ENCODE data around the gene PDE4DIP.
"Not testable (repeated sequence)": the region's sequence is repeated elsewhere in the genome, so short reads cannot be mapped to it uniquely, and the experiment has no call there.

PDE4DIP gene

GRCh38 chr1:148945130-148945529 is 100.9 kb downstream of the PDE4DIP start:
- H3K9ac ChIP-seq (ENCODE audit: low read depth, low read length); H3K4me3 ChIP-seq (ENCODE audit: low read length); H3K36me3 ChIP-seq (ENCODE audit: insufficient read depth, low read depth, low read length); H3K27me3 ChIP-seq (ENCODE audit: insufficient read depth, low read length); H3K9me3 ChIP-seq (ENCODE audit: insufficient read depth, low read depth, low read length); H3K4me1 ChIP-seq (ENCODE audit: insufficient read depth, low read length); H3K27ac ChIP-seq (ENCODE audit: low read length): not testable (repeated sequence)

- not testable (repeated sequence) for H3K9me3 ChIP-seq (ENCODE audit: insufficient read depth, low read depth, low read length); H3K4me3 ChIP-seq (ENCODE audit: low read length); H3K9ac ChIP-seq (ENCODE audit: low read depth, low read length); H3K36me3 ChIP-seq (ENCODE audit: insufficient read depth, low read depth, low read length); H3K27me3 ChIP-seq (ENCODE audit: insufficient read depth, low read length); H3K4me1 ChIP-seq (ENCODE audit: insufficient read depth, low read length); H3K27ac ChIP-seq (ENCODE audit: low read length)
These were observed 104.5 kb downstream of the PDE4DIP start for GRCh38 chr1:148948768-148949167.

- not testable (repeated sequence) for H3K4me1 ChIP-seq (ENCODE audit: insufficient read depth, low read length); H3K36me3 ChIP-seq (ENCODE audit: insufficient read depth, low read depth, low read length); H3K9me3 ChIP-seq (ENCODE audit: insufficient read depth, low read depth, low read length); H3K27ac ChIP-seq (ENCODE audit: low read length); H3K27me3 ChIP-seq (ENCODE audit: insufficient read depth, low read length)
- Histone ChIP-seq H3K9ac (ENCODE audit: low read depth, low read length) (peak overlapping the region; percentile 48; the same call in 1 of the 2 replicates), H3K4me3 (ENCODE audit: low read length) (peak overlapping the region; percentile 64; the same call in 1 of the 2 replicates)
These were observed 107.4 kb downstream of the PDE4DIP start for GRCh38 chr1:148951336-148952227.

GRCh38 chr1:148952253-148952937 is 108.2 kb downstream of the PDE4DIP start:
- not testable (repeated sequence) for H3K9me3 ChIP-seq (ENCODE audit: insufficient read depth, low read depth, low read length); H3K9ac ChIP-seq (ENCODE audit: low read depth, low read length); H3K27ac ChIP-seq (ENCODE audit: low read length); H3K36me3 ChIP-seq (ENCODE audit: insufficient read depth, low read depth, low read length); H3K27me3 ChIP-seq (ENCODE audit: insufficient read depth, low read length); H3K4me1 ChIP-seq (ENCODE audit: insufficient read depth, low read length)
- peak overlapping the region; percentile 76 for H3K4me3 ChIP-seq (ENCODE audit: low read length)

GRCh38 chr1:148952938-148953616 is 108.8 kb downstream of the PDE4DIP start:
- H3K9ac ChIP-seq (ENCODE audit: low read depth, low read length); H3K27ac ChIP-seq (ENCODE audit: low read length); H3K27me3 ChIP-seq (ENCODE audit: insufficient read depth, low read length); H3K36me3 ChIP-seq (ENCODE audit: insufficient read depth, low read depth, low read length); H3K9me3 ChIP-seq (ENCODE audit: insufficient read depth, low read depth, low read length); H3K4me1 ChIP-seq (ENCODE audit: insufficient read depth, low read length): not testable (repeated sequence)
- peak overlapping the region; percentile 76 for H3K4me3 ChIP-seq (ENCODE audit: low read length)

GRCh38 chr1:148953730-148954129 is 109.5 kb downstream of the PDE4DIP start:
- peak overlapping the region; percentile 76 for H3K4me3 ChIP-seq (ENCODE audit: low read length)
- not testable (repeated sequence) for H3K27me3 ChIP-seq (ENCODE audit: insufficient read depth, low read length); H3K27ac ChIP-seq (ENCODE audit: low read length); H3K36me3 ChIP-seq (ENCODE audit: insufficient read depth, low read depth, low read length); H3K4me1 ChIP-seq (ENCODE audit: insufficient read depth, low read length); H3K9ac ChIP-seq (ENCODE audit: low read depth, low read length); H3K9me3 ChIP-seq (ENCODE audit: insufficient read depth, low read depth, low read length)

- H3K4me3 ChIP-seq (ENCODE audit: low read length); H3K9ac ChIP-seq (ENCODE audit: low read depth, low read length); H3K27ac ChIP-seq (ENCODE audit: low read length); H3K27me3 ChIP-seq (ENCODE audit: insufficient read depth, low read length); H3K4me1 ChIP-seq (ENCODE audit: insufficient read depth, low read length); H3K9me3 ChIP-seq (ENCODE audit: insufficient read depth, low read depth, low read length); H3K36me3 ChIP-seq (ENCODE audit: insufficient read depth, low read depth, low read length): not testable (repeated sequence)
These were observed 114.1 kb downstream of the PDE4DIP start for GRCh38 chr1:148958343-148958742.

- H3K9ac ChIP-seq (ENCODE audit: low read depth, low read length); H3K27ac ChIP-seq (ENCODE audit: low read length); H3K9me3 ChIP-seq (ENCODE audit: insufficient read depth, low read depth, low read length); H3K4me3 ChIP-seq (ENCODE audit: low read length); H3K36me3 ChIP-seq (ENCODE audit: insufficient read depth, low read depth, low read length); H3K27me3 ChIP-seq (ENCODE audit: insufficient read depth, low read length); H3K4me1 ChIP-seq (ENCODE audit: insufficient read depth, low read length): not testable (repeated sequence)
These were observed 116.2 kb downstream of the PDE4DIP start for GRCh38 chr1:148960212-148961000.

GRCh38 chr1:148962127-148962857 is 118.1 kb downstream of the PDE4DIP start:
- H3K9ac ChIP-seq (ENCODE audit: low read depth, low read length); H3K4me1 ChIP-seq (ENCODE audit: insufficient read depth, low read length); H3K27ac ChIP-seq (ENCODE audit: low read length); H3K36me3 ChIP-seq (ENCODE audit: insufficient read depth, low read depth, low read length); H3K4me3 ChIP-seq (ENCODE audit: low read length); H3K9me3 ChIP-seq (ENCODE audit: insufficient read depth, low read depth, low read length); H3K27me3 ChIP-seq (ENCODE audit: insufficient read depth, low read length): not testable (repeated sequence)

GRCh38 chr1:148966084-148966483 is 121.9 kb downstream of the PDE4DIP start:
- not testable (repeated sequence) for H3K36me3 ChIP-seq (ENCODE audit: insufficient read depth, low read depth, low read length); H3K9me3 ChIP-seq (ENCODE audit: insufficient read depth, low read depth, low read length); H3K27ac ChIP-seq (ENCODE audit: low read length); H3K27me3 ChIP-seq (ENCODE audit: insufficient read depth, low read length); H3K4me3 ChIP-seq (ENCODE audit: low read length); H3K4me1 ChIP-seq (ENCODE audit: insufficient read depth, low read length); H3K9ac ChIP-seq (ENCODE audit: low read depth, low read length)

GRCh38 chr1:148967580-148967979 is 123.4 kb downstream of the PDE4DIP start:
- not testable (repeated sequence) for H3K9me3 ChIP-seq (ENCODE audit: insufficient read depth, low read depth, low read length); H3K9ac ChIP-seq (ENCODE audit: low read depth, low read length); H3K27ac ChIP-seq (ENCODE audit: low read length); H3K36me3 ChIP-seq (ENCODE audit: insufficient read depth, low read depth, low read length); H3K4me1 ChIP-seq (ENCODE audit: insufficient read depth, low read length); H3K4me3 ChIP-seq (ENCODE audit: low read length); H3K27me3 ChIP-seq (ENCODE audit: insufficient read depth, low read length)
